SJSA1 (cell line): ENCODE measurements around the gene CDK2AP2. TPM values are rescaled to one million over a fixed set of nuclear protein-coding genes. Genes with fewer than 3 reads are reported as not detected.

Source experiments
- DNase-seq, 2 experiments: peaks; one replicate each; pipeline ENCODE4 v3.0.0-alpha.2; 2015 to 2020; ENCODE audit warnings: low spot score in 2 of 2, low read depth in 1 of 2
- H3K27ac ChIP-seq: fragments of 250-450 bp; sonication (Bioruptor Pico); 2 replicates; pipeline ENCODE4 v1.5.1; 2020; ENCODE audit warnings: mild to moderate bottlenecking, moderate library complexity
- H3K27me3 ChIP-seq: fragments of 250-450 bp; sonication (Bioruptor Pico); replicated peaks from 2 replicates; pipeline ENCODE4 v1.5.1; 2020; ENCODE audit warnings: mild to moderate bottlenecking, moderate library complexity
- H3K36me3 ChIP-seq: fragments of 250-450 bp; sonication (Bioruptor Pico); 2 replicates; pipeline ENCODE4 v1.5.1; 2020; ENCODE audit warnings: mild to moderate bottlenecking
- H3K4me1 ChIP-seq: fragments of 250-450 bp; sonication (Bioruptor Pico); replicated peaks from 2 replicates; pipeline ENCODE4 v1.6.1; 2021; ENCODE audit warnings: mild to moderate bottlenecking
- H3K4me3 ChIP-seq: fragments of 250-450 bp; sonication (Bioruptor Pico); 2 replicates; pipeline ENCODE4 v1.5.1; 2020; ENCODE audit warnings: mild to moderate bottlenecking
- H3K9me3 ChIP-seq: fragments of 250-450 bp; sonication (Bioruptor Pico); replicated peaks from 2 replicates; pipeline ENCODE4 v1.5.1; 2020; ENCODE audit warnings: mild to moderate bottlenecking
- total RNA-seq: library from RNA; depleted of rRNA; stranded (reverse); fragments of >200 nt; shearing (Covaris generic); gene quantifications from 2 replicates; pipeline ENCODE4 v1.2.3, GENCODE V29; 2014

CDK2AP2 gene
- total RNA-seq, 1 experiment from 2014 or later: 82.4 TPM

DNA sequence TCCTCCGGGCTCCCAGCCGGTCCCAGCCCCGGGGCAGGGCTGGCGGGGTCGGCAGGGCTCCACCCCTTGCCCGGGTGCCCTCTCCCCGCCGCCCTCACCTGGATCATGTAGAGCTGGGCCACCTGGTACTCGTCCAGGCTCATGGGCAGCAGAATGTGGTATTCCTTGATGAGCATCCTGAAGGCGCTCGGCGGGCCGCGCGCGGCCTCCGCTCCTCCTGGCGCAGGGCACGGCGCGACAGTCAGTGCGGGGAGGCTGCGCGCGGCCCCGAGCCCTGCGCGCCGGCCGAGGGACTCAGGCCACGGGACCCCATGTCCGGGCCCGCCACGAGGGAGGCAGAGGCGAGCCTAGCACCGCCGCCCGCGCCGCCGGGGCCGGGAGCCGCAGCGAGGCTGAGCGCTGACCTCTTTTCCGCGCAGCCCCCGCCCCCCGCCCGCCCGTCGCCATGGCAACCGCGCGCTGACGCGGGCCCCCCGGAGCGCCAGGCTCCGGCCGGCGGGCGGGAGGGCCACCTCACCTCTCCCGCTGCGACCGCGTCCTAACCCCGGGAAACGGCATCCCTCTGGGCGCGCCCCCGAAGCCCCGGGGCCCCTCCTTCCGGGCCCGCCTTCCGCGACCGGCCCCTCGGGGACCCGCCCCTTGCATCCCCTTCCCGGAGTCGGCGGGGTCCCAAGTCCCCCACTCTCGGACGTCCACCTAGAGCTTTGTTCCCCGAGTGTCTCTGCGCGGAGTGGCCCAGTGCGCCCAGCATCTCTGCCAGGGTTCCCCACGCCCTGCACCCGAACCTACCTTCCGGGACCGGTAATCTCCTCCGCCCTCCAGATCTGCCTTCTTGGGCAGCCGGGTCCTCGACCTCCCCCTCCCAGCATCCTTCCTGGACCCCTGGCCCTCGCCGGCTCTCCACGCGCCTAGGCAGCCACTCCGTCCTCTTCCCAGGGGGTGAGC, 3.7 kb downstream of the CDK2AP2 start:
- Histone ChIP-seq H3K27me3 (no peaks in the 10 kb centered on the region), H3K9me3 (no peaks in the 10 kb centered on the region), H3K4me1 (peaks cover 38% of the 10 kb centered on the region), H3K36me3 (peaks cover 27% of the 10 kb centered on the region), H3K27ac (no peak overlapping the region), H3K4me3 (peak overlapping the region; percentile 45)
- peak; percentile 33 to 56 for DNase-seq

DNA sequence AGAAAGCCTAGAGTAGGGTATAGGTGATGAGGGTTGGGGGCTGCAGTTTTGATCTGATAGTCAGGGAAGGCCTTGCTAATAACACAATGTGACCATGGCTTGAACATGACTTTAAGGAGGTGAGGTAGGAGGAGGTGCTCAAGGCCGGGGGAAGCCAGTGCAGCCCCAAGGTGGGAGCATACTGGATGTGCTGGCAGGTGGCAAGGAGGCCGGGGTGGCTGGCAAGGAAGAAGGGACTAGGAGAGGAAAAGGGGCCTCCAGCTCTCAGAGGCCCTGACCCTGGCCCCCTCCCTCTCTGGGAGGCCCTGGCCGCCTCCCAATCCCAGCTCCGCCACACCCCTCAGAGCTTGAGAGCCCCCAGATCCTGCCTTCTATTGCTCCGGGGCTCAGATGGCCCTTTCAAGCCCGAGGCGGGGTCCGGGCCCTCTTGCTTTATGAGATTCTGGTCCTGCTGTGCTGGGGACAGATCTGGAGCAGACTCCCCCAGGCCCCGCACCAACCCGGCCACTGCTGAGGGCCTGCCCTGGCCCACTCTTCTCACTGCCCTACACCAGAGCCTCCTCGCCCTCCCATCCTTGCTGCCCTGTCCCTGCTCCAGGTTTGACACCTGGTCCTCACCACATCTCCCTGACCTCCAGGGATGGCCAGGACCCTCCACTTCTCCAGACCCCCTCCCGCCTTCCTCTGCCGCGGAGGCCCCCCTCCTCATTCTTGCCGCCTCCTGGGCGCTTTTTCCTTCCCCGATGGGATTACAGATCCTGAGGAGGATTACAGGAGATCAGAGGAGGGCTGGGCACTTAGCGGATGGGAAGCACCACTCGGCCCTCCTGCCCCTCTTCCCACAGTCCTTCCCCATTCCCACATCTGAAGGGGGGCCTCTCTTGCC, 4.6 kb downstream of the CDK2AP2 start:
- no peak overlapping the region; the same call in 1 of the 2 replicates for H3K4me3 ChIP-seq
- no peaks in the 10 kb centered on the region for H3K9me3 ChIP-seq
- peaks cover 31% of the 10 kb centered on the region for H3K4me1 ChIP-seq
- no peak overlapping the region for H3K27ac ChIP-seq
- DNase-seq: peak in 1 of 2 experiments; percentile 54
- H3K36me3 ChIP-seq: peaks cover 26% of the 10 kb centered on the region
- H3K27me3 ChIP-seq: no peaks in the 10 kb centered on the region

DNA sequence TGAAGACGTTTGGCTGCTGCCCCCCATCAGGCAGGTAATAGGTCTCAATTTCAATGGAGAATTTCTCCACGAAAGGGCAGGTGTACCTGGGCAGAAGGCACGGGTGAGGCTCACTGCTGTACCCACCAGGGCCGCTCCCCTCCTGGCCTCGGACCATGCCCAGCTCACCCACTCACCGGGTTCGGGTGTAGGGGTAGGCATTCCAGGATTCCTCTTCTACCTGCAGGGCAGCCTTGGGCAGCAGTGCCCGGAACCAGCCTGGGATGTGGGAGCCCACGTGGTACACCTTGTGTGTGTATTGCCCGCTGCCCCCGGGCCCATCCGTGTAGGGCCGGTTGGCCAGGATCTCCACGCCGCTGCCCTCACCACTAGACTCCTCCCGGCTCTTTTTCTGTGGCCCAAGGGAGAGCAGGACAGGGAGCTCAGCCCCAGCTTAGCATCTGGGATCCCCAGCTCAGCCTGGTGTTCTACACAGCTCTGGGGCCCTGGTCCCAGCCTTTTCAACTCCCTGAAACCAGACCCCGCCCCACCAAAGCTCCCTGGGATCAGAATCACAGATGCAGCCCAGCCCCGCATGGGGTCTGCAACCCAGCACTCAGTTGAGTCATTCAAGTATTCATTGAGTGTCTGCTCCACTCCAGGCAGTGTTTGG, 5.5 kb downstream of the CDK2AP2 start:
- peak in 1 of 2 experiments; percentile 52 for DNase-seq
- H3K36me3 ChIP-seq: peaks cover 20% of the 10 kb centered on the region
- no peaks in the 10 kb centered on the region for H3K27me3 ChIP-seq
- no peaks in the 10 kb centered on the region for H3K9me3 ChIP-seq
- no peak overlapping the region for H3K27ac ChIP-seq
- H3K4me3 ChIP-seq: no peak overlapping the region
- H3K4me1 ChIP-seq: peaks cover 27% of the 10 kb centered on the region

- H3K4me1 ChIP-seq: peaks cover 21% of the 10 kb centered on the region
- H3K4me3 ChIP-seq: no peak overlapping the region
- no peak overlapping the region for H3K27ac ChIP-seq
- peaks cover 14% of the 10 kb centered on the region for H3K36me3 ChIP-seq
- H3K9me3 ChIP-seq: no peaks in the 10 kb centered on the region
- H3K27me3 ChIP-seq: no peaks in the 10 kb centered on the region
- DNase-seq: peak in 1 of 2 experiments; percentile 50
Measured at GRCh38 chr11:67501854-67502253, 6.1 kb downstream of the CDK2AP2 start.

DNA sequence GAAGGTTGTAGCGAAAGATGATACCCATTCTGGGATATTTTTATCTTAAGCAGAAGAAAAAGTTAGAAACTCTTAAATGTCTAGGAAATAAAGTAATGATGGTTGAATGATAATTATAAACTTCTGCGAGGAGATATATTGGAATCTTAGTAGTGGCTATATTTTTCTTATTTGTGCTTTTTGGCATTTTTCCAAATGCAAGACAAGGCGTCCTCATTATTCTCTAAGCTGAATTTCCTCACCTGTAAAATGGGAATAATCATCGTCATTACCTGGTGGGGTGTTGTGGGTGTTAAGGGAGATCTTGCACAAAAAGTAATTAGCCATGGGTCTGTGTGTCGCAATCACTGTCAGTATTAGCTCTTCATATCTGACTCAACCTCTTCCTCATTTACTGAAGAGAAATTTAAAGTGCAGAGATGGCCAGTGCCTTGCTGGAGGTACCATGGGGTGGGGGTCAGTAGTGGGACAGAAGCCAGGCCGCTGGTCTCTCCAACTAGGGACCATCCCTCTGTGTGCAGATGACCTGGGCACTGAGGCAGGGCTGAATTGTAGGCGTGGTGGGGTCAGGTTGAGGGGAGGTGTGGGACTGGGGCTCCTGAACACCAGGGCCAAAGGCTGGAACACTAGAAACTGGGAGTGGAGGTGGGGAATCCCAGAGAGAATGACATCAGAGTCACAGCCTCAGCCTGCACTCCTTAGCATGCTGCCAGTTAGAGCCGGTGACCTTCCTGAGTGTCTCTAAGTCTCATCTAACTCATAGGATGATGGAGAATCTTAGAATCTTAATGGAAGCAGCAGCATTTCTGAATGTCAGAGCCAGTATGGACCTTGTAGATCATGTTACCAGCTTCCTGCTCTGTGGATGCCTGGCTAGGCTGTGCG, 6.9 kb downstream of the CDK2AP2 start:
- Histone ChIP-seq H3K36me3 (peaks cover 6% of the 10 kb centered on the region), H3K9me3 (no peaks in the 10 kb centered on the region), H3K27me3 (no peaks in the 10 kb centered on the region), H3K27ac (no peak overlapping the region), H3K4me1 (peaks cover 13% of the 10 kb centered on the region), H3K4me3 (no peak overlapping the region)
- DNase-seq: peak in 1 of 2 experiments; percentile 45

DNA sequence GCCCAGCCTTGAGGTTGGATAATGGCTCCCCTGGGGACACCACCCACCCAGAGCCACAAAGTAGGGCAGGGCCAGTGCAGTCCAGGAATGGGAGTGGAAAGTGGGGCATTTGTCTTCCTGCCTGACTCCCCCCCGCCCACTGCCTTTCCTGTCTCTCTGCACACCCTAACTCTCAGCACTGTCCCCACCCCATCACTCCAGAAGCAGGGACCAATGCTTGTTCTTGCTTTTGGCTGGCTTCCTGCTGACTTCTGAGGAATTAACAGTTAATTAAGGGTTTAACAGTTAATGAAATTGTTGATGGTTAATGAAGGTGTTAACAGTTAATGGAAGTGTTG, 7.5 kb downstream of the CDK2AP2 start:
- no peaks in the 10 kb centered on the region for H3K27me3 ChIP-seq
- DNase-seq: no peak
- H3K4me3 ChIP-seq: no peak overlapping the region
- peaks cover under 1% of the 10 kb centered on the region; the same call in 1 of the 2 replicates for H3K36me3 ChIP-seq
- H3K9me3 ChIP-seq: no peaks in the 10 kb centered on the region
- peaks cover 7% of the 10 kb centered on the region for H3K4me1 ChIP-seq
- H3K27ac ChIP-seq: no peak overlapping the region

GRCh38 chr11:67499808-67500483, 8.0 kb downstream of the CDK2AP2 start:
- Histone ChIP-seq H3K4me3 (no peak overlapping the region), H3K27me3 (no peaks in the 10 kb centered on the region), H3K4me1 (peaks cover 5% of the 10 kb centered on the region; the same call in 1 of the 2 replicates), H3K9me3 (no peaks in the 10 kb centered on the region), H3K36me3 (no peaks in the 10 kb centered on the region; the same call in 1 of the 2 replicates), H3K27ac (no peak overlapping the region)
- peak in 1 of 2 experiments; percentile 54 for DNase-seq

DNA sequence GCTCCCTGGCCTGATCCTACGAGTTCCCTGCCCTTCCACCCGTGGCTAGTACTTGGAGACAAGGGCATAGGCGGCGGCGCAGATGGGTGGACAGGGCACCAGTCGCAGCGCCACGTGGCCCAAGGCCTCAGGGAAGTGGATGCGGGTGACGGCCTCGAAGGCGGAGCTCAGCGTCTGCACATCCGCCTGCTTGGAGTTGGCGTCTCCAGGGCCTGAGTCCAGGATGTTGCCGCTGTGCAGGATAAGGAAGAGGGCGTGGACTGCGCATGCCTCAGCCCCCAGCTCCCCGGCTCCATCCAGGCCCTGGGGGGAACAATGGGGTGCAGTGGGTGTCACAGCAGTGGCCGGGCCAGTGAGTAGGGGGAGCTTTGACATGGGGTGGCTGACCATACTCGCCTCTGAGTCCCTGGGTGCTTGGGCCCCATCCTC, 9.4 kb downstream of the CDK2AP2 start:
- Histone ChIP-seq H3K27me3 (no peaks in the 10 kb centered on the region), H3K27ac (no peak overlapping the region), H3K36me3 (peaks cover 2% of the 10 kb centered on the region; the same call in 1 of the 2 replicates), H3K9me3 (no peaks in the 10 kb centered on the region), H3K4me1 (no peaks in the 10 kb centered on the region; the same call in 1 of the 2 replicates), H3K4me3 (no peak overlapping the region)
- no peak for DNase-seq

- DNase-seq: peak in 1 of 2 experiments; percentile 53
- no peaks in the 10 kb centered on the region for H3K4me1 ChIP-seq
- H3K27ac ChIP-seq: no peak overlapping the region
- no peaks in the 10 kb centered on the region for H3K27me3 ChIP-seq
- H3K36me3 ChIP-seq: peaks cover 7% of the 10 kb centered on the region
- no peaks in the 10 kb centered on the region for H3K9me3 ChIP-seq
- no peak overlapping the region for H3K4me3 ChIP-seq
Measured at GRCh38 chr11:67497656-67498291, 10.2 kb downstream of the CDK2AP2 start.

GRCh38 chr11:67496113-67496512, 11.8 kb downstream of the CDK2AP2 start:
- no peaks in the 10 kb centered on the region for H3K9me3 ChIP-seq
- no peaks in the 10 kb centered on the region for H3K27me3 ChIP-seq
- no peak overlapping the region for H3K4me3 ChIP-seq
- peak in 1 of 2 experiments; percentile 51 for DNase-seq
- no peak overlapping the region for H3K27ac ChIP-seq
- H3K36me3 ChIP-seq: peaks cover 22% of the 10 kb centered on the region
- H3K4me1 ChIP-seq: no peaks in the 10 kb centered on the region

- H3K27me3 ChIP-seq: no peaks in the 10 kb centered on the region
- H3K4me3 ChIP-seq: no peak overlapping the region
- H3K9me3 ChIP-seq: no peaks in the 10 kb centered on the region
- no peak overlapping the region for H3K27ac ChIP-seq
- peaks cover 29% of the 10 kb centered on the region for H3K36me3 ChIP-seq
- peak in 1 of 2 experiments; percentile 50 for DNase-seq
- no peaks in the 10 kb centered on the region for H3K4me1 ChIP-seq
Measured at GRCh38 chr11:67495234-67496005, 12.5 kb downstream of the CDK2AP2 start.
